A673 (cell line): Measurements from ENCODE around the gene MYO18A. TPM values are rescaled to one million over a fixed set of nuclear protein-coding genes. Genes with fewer than 3 reads are reported as not detected.

ENCODE experiments used
- BruUV-seq: library from RNA; stranded (reverse); fragments of 400-500 nt; replicated peaks from 2 replicates; lab custom pipeline; 2021; lab: Mats Ljungman, UMichigan
- CTCF ChIA-PET: fragments of 300-600 bp; sonication (Branson Sonifier 250); formaldehyde crosslinking; loops from one replicate; lab custom pipeline; 2022; ENCODE audit warnings: antibody characterized with exemption; lab: Charles Lee
- POLR2A ChIA-PET: fragments of 300-600 bp; sonication (Branson Sonifier 250); formaldehyde crosslinking; loops from one replicate; lab custom pipeline; 2022; ENCODE audit warnings: antibody characterized with exemption; ENCODE audit not compliant: low non-redundant PET; lab: Charles Lee
- DNase-seq: peaks from one replicate; pipeline ENCODE4 v3.0.0-alpha.2; 2015; ENCODE audit warnings: low spot score
- H3K27ac ChIP-seq: fragments of 200-600 bp; sonication (generic); 2 replicates; pipeline ENCODE4 v1.5.1; 2016; ENCODE audit warnings: mixed run types, low read depth, mild to moderate bottlenecking, mixed read lengths, antibody characterized with exemption, low read length; ENCODE audit not compliant: poor library complexity, severe bottlenecking
- H3K27me3 ChIP-seq: fragments of 200-600 bp; sonication (generic); replicated peaks from 2 replicates; pipeline ENCODE4 v1.6.1; 2017; ENCODE audit warnings: mixed run types, low read depth, mild to moderate bottlenecking, mixed read lengths, antibody characterized with exemption, low read length; ENCODE audit not compliant: insufficient read depth, poor library complexity
- H3K36me3 ChIP-seq: fragments of 200-600 bp; sonication (generic); 2 replicates; pipeline ENCODE4 v1.6.1; 2016; ENCODE audit warnings: mixed run types, mild to moderate bottlenecking, mixed read lengths, antibody characterized with exemption, low read length; ENCODE audit not compliant: insufficient read depth, poor library complexity, severe bottlenecking
- H3K4me1 ChIP-seq: fragments of 200-600 bp; sonication (generic); 2 replicates; pipeline ENCODE4 v1.6.1; 2017; ENCODE audit warnings: mixed run types, mild to moderate bottlenecking, mixed read lengths, antibody characterized with exemption, low read length; ENCODE audit not compliant: insufficient read depth, poor library complexity, severe bottlenecking
- H3K4me3 ChIP-seq: fragments of 200-600 bp; sonication (generic); 2 replicates; pipeline ENCODE4 v1.5.1; 2016; ENCODE audit warnings: low read depth, mixed run types, mild to moderate bottlenecking, mixed read lengths, low read length; ENCODE audit not compliant: poor library complexity, severe bottlenecking
- H3K9me3 ChIP-seq: fragments of 200-600 bp; sonication (generic); 2 replicates; pipeline ENCODE4 v1.6.1; 2016; ENCODE audit warnings: mixed run types, low read depth, mild to moderate bottlenecking, mixed read lengths, antibody characterized with exemption, low read length; ENCODE audit not compliant: poor library complexity, severe bottlenecking
- EZH2 ChIP-seq: fragments of 200-600 bp; sonication (generic); IDR thresholded peaks from 2 replicates; pipeline ENCODE4 v1.6.1; 2017; ENCODE audit warnings: borderline replicate concordance, low read depth, mild to moderate bottlenecking, mixed read lengths, antibody characterized with exemption, low read length; ENCODE audit not compliant: poor library complexity, severe bottlenecking
- intact Hi-C: fragments of 100-400 bp; cut with micrococcal nuclease; formaldehyde crosslinking; loops from one replicate; pipeline ENCODE4 v1.10.0; 2022; ENCODE audit not compliant: unreplicated experiment
- total RNA-seq: library from RNA; stranded (reverse); gene quantifications from 2 replicates; pipeline ENCODE4 v1.2.3, GENCODE V29; 2021
- TF ChIP-seq, protein P1 (sequence below): fragments of 300-800, 200-600 bp; sonication (generic); conservative IDR thresholded peaks from 2 replicates; pipeline ENCODE4 v1.5.1; 2017; ENCODE audit warnings: low read depth, mild to moderate bottlenecking, antibody characterized with exemption, low read length, moderate library complexity, mixed read lengths

MYO18A gene
- total RNA-seq, 1 experiment from 2014 or later, result 26.6 TPM

DNA sequence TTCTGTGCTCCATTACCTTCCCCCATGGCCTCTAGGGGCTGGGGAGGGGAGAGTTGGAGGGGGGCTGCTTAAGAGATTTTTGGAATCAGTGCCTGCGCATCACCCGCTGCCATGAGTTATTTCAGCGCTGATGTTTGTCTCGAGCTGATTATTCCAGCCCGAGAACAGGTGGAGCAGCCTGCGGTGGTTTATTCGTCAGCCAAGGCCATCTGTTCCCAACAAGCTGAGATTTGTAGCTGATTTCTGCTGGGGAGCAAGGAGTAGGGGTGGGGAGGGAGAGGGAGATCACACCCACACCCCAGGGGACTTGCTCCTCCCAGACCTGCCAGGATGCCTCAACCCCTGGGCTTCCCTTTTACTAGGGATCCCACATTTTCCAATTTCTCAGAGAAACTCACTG is 114.2 kb downstream of the MYO18A start:
- no peak for TF ChIP-seq EZH2
- TF ChIP-seq, protein P1, sequence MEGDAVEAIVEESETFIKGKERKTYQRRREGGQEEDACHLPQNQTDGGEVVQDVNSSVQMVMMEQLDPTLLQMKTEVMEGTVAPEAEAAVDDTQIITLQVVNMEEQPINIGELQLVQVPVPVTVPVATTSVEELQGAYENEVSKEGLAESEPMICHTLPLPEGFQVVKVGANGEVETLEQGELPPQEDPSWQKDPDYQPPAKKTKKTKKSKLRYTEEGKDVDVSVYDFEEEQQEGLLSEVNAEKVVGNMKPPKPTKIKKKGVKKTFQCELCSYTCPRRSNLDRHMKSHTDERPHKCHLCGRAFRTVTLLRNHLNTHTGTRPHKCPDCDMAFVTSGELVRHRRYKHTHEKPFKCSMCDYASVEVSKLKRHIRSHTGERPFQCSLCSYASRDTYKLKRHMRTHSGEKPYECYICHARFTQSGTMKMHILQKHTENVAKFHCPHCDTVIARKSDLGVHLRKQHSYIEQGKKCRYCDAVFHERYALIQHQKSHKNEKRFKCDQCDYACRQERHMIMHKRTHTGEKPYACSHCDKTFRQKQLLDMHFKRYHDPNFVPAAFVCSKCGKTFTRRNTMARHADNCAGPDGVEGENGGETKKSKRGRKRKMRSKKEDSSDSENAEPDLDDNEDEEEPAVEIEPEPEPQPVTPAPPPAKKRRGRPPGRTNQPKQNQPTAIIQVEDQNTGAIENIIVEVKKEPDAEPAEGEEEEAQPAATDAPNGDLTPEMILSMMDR, result no peak
- peaks cover 42% of the 10 kb centered on the region for H3K4me1 ChIP-seq
- ChIA-PET CTCF (no interaction called here), POLR2A (no interaction called here)
- no TSS peak for BruUV-seq
- H3K4me3 ChIP-seq, result no peak overlapping the region
- no peaks in the 10 kb centered on the region for H3K36me3 ChIP-seq
- intact Hi-C loops, result no loop called here
- no peaks in the 10 kb centered on the region for H3K9me3 ChIP-seq
- no peaks in the 10 kb centered on the region for H3K27me3 ChIP-seq
- DNase-seq, result no peak
- H3K27ac ChIP-seq, result no peak overlapping the region

DNA sequence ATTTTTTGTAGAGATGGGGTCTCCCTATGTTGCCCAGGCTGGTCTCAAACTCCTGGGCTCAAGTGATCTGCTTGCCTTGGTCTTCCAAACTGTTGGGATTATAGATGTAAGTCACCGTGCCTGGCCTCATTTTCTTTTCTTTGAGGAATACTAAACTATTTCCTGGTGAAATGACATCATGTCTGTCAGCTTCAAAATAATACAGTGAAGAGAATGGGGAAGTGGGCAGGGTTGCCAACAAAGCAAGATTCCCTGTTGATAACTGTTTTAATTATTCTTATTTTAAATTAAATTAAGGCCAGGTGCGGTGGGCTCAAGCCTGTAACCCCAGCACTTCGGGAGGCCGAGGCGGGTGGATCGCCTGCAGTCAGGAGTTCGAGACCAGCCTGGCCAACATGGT is 116.2 kb downstream of the MYO18A start:
- Histone ChIP-seq H3K27me3 (no peaks in the 10 kb centered on the region), H3K4me3 (no peak overlapping the region), H3K4me1 (peaks cover 38% of the 10 kb centered on the region), H3K36me3 (no peaks in the 10 kb centered on the region), H3K9me3 (no peaks in the 10 kb centered on the region), H3K27ac (no peak overlapping the region)
- no TSS peak for BruUV-seq
- ChIA-PET CTCF (interaction anchor here (1.3 kb wide), 1 partner anchor 53 kb away, joined by 4 read pairs; no protein-coding TSS in a partner anchor), POLR2A (no interaction called here)
- intact Hi-C loops, result no loop called here
- DNase-seq, result no peak
- TF ChIP-seq, protein P1, result no peak
- no peak for TF ChIP-seq EZH2

DNA sequence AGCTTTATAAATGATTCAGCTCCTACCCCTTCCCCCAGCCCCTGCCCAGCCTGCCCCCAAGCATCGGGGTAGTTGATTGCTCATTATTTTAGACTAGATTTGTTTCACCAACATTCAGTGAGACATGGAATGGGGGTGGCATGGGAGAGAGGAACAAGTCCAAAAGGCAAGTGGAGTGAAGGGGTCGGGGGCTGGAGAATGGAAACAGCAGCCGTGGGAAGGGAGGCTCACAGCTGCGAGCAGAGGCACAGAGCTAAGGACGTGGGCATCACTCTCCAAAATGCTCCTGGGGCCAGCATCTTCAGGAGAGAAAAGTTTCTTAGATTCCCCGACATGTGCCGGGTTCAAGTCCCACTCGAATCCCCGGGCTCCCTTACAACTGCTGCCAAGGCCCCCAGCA is 118.0 kb downstream of the MYO18A start:
- no peak for DNase-seq
- ChIA-PET POLR2A (no interaction called here), CTCF (no interaction called here)
- intact Hi-C loops, result no loop called here
- Histone ChIP-seq H3K27ac (peak overlapping the region; percentile 23), H3K4me3 (no peak overlapping the region), H3K4me1 (peaks cover 46% of the 10 kb centered on the region), H3K27me3 (no peaks in the 10 kb centered on the region), H3K9me3 (no peaks in the 10 kb centered on the region), H3K36me3 (no peaks in the 10 kb centered on the region)
- BruUV-seq, result no TSS peak
- no peak for TF ChIP-seq EZH2
- TF ChIP-seq, protein P1, result no peak
